Measurements from ENCODE around the gene MTMR11. TPM values are rescaled to one million over a fixed set of nuclear protein-coding genes. Genes with fewer than 3 reads are reported as not detected.
"Not testable (repeated sequence)": the region's sequence is repeated elsewhere in the genome, so short reads cannot be mapped to it uniquely, and the experiment has no call there.

Gene MTMR11
- polyA plus RNA-seq, 1 donor = 35.7 TPM

DNA sequence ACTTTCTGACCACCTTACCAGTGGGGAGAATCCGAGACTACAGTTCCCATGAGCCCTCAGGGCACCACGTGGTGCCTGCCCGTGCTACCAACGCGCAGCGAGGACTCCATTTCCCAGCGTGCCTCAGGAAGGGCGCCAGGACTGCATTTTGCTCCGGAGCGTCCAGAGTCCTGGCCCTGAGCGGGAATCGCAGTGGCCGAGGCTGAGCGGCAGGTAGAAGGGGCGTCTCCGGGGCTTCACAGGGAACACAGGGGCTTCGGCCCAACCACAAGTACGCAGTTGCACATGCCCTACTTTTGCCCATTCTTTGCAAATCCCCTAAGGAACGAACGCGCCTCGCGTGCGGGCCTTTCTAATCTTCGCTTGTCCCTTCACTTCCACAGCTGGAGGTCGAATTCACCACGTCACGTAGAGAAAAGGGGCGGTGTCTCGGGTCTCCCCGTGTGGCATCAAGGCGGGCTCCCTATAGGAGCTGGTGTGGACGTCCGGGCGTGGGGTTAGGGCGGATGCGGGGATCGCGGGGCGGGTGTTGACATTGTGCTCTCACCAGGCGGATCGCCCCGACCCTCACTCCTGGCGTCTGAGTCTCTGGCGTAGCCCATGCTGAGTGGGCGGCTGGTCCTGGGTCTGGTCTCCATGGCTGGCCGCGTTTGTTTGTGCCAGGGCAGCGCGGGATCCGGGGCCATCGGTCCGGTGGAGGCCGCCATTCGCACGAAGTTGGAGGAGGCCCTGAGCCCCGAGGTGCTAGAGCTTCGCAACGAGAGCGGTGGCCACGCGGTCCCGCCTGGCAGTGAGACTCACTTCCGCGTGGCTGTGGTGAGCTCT, 37.0 kb downstream of the MTMR11 start, which contains the start of gene BOLA1:
Gene BOLA1, plus strand, starts transcription at position 109 of the 825 bp plus-strand sequence. Its CDS starts 492 bp downstream, at position 601.
- DNase-seq = peak; percentile 92

DNA sequence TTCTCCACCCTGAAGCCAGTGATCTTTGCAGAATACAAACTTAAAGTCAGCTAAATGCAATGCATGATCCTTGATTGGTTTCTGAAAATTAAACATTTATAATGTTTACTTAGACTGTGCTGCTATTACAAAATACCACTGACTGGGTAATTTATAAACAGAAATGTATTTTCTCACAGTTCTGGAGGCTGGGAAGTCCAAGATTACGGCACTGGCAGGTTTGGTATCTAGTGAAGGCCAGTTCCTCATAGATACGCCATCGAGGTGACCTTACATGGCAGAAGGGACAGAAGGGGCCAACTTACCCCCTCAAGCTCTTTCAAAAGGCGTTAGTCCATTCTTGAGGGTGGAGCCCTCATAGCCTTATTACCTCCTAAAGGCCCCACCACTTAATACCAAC, 40.1 kb downstream of the MTMR11 start:
- no peak for DNase-seq

DNA sequence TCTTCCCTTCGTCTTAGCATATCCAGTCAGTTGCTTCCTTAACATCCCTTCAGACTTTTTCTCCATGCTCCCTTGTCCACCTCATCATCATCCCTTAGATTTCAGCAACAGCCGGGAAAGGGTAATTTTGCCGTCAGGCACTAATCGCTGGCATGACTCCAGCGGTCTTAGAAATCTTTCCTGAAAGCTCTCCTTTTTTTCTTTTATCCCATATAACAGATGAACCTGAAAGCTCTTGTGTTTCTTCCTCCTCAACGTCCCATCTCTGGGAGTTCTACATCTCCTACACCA, 47.7 kb downstream of the MTMR11 start:
- no peak for DNase-seq

DNA sequence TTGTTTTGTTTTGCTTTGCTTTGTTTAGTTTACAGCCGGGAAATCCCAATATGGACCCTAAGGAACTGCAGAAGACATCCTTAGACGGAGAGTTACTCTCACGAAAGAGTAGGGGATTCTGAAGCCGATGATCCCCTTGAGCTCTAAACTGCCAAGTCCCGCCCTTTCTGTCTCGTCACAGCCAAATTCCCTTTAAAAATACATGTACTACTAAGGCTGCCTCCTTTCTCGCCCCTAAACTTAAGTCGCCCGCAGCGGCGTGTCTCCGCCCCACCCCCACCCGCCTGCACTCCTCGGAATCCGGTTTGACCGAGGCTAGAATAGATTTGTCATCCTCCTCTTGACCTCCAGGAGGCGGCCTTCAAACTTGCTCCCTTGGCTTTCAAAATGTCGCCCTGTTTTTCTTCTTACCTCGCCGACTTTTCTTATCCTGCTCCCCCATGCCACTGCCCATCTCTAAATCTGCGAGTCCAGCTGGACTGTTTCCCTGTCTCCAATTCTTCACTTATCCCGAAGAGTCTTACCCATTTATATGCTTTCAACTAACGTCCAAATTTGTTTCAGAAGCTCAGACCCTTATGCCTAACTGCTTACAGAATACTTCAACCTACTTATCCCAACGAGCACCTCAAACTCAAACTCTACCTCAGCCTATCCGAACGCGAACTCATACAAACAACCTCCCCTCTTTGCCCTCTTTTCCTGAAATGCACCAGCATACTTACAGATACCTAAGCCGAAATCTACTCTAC, 48.3 kb downstream of the MTMR11 start:
- DNase-seq = peak; percentile 93

DNA sequence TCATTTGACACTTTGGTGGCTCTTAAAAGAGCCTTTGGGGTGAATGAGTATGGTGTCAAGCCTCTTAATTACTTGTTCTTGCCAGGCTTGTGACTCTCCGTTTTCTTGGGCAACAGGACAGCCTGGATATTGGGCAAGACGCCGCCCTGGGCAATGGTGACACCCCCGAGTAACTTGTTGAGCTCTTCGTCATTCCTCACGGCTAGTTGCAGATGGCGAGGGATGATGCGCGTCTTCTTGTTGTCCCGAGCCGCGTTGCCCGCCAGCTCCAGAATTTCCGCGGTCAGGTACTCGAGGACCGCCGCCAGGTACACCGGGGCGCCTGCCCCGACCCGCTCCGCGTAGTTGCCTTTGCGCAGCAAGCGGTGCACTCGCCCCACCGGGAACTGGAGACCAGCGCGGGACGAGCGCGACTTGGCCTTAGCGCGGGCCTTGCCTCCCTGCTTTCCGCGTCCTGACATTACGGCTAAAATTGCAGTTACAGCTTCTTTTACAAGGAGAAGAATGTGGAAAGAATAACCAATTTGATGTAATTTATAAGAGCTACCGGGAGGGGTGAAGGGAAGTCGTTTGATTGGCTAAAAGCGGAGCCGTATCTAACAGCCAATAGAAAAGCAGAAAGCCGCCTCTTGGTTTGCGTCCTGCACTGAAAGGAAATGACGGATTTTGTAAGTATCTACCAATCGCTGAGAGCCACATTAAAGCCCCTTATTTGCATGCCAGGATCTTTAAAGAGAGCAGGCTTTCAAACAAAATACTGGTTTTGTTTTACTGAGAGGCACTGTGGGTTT, 49.0 kb downstream of the MTMR11 start:
- peak; percentile 98 for DNase-seq

DNA sequence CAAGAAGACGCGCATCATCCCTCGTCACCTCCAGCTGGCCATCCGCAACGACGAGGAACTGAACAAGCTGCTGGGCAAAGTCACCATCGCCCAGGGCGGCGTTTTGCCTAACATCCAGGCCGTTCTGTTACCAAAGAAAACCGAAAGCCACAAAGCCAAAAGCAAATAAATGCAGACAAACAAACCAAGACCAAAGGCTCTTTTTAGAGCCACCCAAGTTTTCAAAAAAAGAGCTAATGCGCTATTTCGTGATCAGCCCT, 49.6 kb downstream of the MTMR11 start:
- DNase-seq = not testable (repeated sequence)

DNA sequence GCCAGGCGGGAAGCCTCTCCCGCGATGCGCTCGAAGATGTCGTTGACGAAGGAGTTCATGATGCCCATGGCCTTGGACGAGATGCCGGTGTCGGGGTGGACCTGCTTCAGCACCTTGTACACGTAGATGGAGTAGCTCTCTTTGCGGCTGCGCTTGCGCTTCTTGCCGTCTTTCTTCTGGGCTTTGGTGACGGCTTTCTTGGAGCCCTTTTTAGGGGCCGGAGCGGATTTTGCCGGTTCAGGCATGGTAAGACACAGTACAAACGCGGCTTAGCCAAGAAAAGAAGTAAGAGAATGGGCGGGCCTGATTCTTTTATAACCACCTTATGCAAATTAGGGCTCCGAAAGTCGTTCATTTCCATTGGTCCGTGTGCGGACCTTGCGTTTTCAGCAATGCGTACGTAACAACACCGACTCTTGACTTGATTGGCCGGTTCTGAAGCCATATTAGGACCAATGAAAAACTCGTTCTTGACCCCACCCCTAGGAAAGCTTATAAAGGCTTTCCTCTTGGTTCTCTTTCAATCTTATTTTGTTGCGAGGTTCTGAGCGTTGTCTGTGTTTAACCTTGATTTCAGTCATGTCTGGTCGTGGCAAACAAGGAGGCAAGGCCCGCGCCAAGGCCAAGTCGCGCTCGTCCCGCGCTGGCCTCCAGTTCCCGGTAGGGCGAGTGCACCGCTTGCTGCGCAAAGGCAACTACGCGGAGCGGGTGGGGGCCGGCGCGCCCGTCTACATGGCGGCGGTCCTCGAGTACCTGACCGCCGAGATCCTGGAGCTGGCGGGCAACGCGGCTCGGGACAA, 50.1 kb downstream of the MTMR11 start:
- DNase-seq = peak; percentile 99

DNA sequence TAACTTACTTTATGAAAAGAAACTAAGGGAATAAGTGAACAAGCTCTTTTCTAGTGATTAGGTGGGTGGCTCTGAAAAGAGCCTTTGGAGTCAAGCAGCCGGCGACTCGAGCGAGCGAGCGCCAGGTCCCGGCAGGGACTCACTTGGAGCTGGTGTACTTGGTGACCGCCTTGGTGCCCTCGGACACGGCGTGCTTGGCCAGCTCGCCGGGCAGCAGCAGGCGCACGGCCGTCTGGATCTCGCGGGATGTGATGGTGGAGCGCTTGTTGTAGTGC, 50.6 kb downstream of the MTMR11 start:
- not testable (repeated sequence) for DNase-seq

DNA sequence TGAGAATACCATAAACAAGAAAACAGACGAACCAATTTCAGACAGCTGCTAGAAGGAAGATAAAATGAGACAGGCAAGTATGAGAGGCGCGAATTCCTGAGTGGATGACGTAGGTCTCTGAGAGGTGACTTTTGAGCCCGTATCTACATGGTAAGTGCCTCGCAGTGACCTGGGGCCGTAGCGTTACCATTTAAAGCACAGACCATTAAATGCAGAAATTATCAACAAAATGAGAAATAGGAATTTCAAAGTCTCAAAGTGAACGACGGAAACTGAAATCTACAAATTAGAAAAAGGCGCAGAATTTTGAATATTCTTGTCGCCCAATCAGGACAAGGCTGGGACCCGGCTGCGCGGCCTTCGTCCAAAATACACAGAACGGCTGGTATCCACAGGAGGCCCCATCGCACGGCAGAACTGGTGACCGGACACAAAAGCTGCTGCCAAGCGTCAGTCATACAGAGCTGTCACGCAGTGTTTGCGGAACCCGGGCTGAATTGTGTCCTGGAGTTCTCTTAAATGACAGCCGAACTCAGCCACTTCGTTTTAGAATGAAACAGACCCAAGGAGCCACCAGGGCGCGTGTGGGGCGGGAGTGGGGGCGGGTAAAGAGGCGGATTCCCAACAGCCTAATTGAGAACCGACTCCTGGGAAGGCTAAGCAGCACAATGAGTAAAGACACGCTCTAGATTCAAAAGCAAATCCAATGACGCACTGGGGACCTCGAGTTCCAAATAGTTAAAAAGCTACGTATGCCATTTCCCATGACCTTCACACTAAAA, 51.1 kb downstream of the MTMR11 start:
- DNase-seq = peak; percentile 79

DNA sequence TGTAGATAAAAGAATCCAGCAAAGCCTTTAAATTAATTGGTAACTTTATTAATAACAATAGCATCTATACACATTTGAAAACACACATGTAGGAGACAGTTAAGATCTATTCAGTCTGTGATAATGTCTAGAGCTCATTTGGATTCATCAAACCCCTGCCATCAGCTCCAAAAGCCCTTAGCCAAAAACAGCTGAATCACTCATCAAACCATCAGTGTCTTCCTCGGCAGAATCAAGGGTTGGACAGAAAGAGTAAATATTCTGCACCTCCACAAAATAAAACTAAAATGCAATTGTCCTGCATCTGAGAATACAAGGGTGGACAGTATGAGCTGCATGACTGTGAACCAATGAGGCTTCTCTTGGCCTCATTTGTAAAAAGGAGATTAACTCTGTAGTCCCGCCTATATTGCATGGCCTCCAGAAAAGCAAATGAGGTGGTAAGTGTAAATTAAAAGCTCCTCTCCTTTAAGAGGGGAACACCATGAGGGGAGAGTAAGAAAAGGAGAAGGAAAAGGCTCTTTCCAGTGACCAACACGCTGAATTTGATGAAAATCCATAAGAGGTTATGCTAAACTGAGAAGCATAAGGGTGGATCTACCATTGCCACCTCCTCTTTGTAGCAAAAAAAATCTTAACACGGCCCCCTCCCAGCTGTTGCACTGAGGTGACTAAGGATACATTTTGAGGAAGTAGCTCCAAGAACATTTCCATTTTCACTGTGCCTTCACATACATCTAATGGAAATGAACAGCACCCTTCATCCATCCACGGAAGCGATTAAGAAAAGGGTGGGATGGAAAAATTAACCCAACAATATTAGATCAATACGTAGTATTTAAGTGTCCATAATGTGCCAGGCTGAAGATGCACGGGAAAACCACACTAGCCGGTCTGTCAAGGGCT, 52.0 kb downstream of the MTMR11 start:
- peak; percentile 41 for DNase-seq

DNA sequence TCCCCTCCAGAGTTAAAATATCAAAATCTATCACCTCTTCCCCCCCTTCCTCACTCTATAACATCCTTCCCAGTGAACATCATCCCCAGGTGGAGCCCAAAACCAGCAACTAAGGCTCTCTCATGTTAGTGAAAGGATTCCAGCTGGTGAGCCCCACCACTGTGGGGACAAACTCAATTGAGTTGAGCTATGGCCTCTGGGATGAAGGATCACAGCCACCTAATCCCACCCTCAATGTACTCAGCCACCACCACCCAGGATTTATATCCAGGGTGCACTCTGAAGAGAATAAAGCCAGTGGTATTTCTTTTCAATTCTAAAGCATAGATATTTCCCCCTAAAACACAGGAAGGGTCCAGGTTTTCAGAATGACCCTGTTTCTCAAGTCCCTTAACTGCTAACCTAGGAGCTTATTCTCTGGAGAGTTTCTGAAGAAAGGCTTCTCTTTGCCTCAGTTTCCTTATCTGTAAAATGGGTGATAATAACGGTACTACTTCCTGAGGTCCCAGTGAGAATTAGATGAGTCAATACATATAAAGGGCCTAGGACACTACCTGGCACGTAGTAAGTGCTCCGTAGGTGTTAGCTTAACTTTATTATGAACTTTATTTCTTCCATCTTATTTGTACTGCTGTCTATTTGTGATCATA, 53.0 kb downstream of the MTMR11 start:
- no peak for DNase-seq

DNA sequence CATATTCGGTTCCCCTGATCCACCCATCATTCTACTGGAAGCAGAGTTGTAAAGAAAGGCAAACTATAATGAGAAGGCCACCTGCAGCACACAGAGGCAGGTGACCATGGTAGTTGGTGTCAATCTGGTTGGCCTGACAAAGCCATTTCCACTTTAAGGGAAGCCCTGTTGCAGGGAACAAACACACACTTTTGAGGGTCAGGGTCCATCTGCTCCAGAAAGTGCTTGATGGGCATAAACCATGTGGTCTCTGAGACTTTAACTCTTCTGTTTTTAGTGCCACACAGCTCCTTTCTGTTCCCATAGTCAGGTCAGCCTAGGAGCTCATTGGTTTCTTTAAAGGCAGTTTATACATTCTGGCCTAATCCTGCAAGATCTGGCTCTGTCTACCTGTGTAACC, 54.8 kb downstream of the MTMR11 start:
- DNase-seq = no peak

DNA sequence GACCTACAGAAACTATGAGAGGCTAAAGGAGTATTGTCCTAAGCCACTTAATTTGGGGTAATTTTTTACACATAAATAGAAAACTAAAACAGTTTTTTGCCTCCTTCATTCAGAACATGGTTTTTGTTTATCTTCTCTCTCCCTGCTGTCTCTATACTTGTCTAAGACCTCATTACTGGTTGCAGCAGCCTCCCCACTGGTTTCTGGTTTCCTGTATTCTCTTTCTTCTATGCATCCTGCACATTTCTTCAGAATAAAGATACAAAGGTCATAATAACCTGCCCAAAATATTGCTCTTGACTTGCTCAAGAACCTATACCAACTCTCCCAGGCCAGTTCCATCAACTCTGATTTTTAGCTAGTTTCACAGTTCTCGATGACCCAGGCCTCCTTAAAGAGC, 57.1 kb downstream of the MTMR11 start:
- no peak for DNase-seq

Other genes starting within 250 kb of the MTMR11 start
- 1.3 TPM for gene FCGR1A, start 154.2 kb downstream of the MTMR11 start, polyA plus RNA-seq (ENCODE audit: insufficient read length)
- gene BOLA1, start 37.3 kb downstream of the MTMR11 start, polyA plus RNA-seq (ENCODE audit: insufficient read length) = 16.9 TPM
- 8.4 TPM for gene SV2A, start 19.0 kb downstream of the MTMR11 start, polyA plus RNA-seq (ENCODE audit: insufficient read length)
- 84.7 TPM for gene SF3B4, start 9.1 kb downstream of the MTMR11 start, polyA plus RNA-seq (ENCODE audit: insufficient read length)
- 22.1 TPM for gene OTUD7B, start 73.8 kb upstream of the MTMR11 start, polyA plus RNA-seq (ENCODE audit: insufficient read length)
- gene VPS45, start 130.9 kb upstream of the MTMR11 start, polyA plus RNA-seq (ENCODE audit: insufficient read length) = 81.8 TPM
- gene PLEKHO1, start 213.0 kb upstream of the MTMR11 start, polyA plus RNA-seq (ENCODE audit: insufficient read length) = 44.7 TPM